Right cardiac atrium (tissue), 5 donors: ENCODE data around the gene IGFBP2. TPM values are rescaled to one million over a fixed set of nuclear protein-coding genes. Genes with fewer than 3 reads are reported as not detected.
A peak's percentile ranks its signal among the peaks of the same experiment; 100 is the strongest.
"Not testable (repeated sequence)": the region's sequence is repeated elsewhere in the genome, so short reads cannot be mapped to it uniquely, and the experiment has no call there.

Source experiments
- ATAC-seq, 2 donors: fragments of 200-7000 bp; cut with Tn5 transposase; one replicate each; pipeline versions ENCODE4 v1.8.0 to v1.9.1; 2020; ENCODE audit warnings: moderate library complexity in 2 of 2, mild to moderate bottlenecking in 1 of 2
- DNase-seq, 3 donors: peaks; one replicate each; pipeline ENCODE4 v3.0.0-alpha.2; 2020
- H3K27ac ChIP-seq: one replicate; pipeline ENCODE4 v1.5.1; 2013; ENCODE audit warnings: mild to moderate bottlenecking, low read length, control low read depth, moderate library complexity
- H3K27me3 ChIP-seq: one replicate; pipeline ENCODE4 v1.6.1; 2013; ENCODE audit not compliant: control insufficient read depth, insufficient read depth
- H3K4me1 ChIP-seq: one replicate; pipeline ENCODE4 v1.6.1; 2013; ENCODE audit warnings: low read length; ENCODE audit not compliant: control insufficient read depth, insufficient read depth
- H3K4me3 ChIP-seq: one replicate; pipeline ENCODE4 v1.5.1; 2013; ENCODE audit warnings: low read length, control low read depth
- H3K9me3 ChIP-seq: one replicate; pipeline ENCODE4 v1.6.1; 2013; ENCODE audit warnings: low read length; ENCODE audit not compliant: control insufficient read depth
- WGBS: extraction: QIAGEN DNeasy Blood & Tissue Kit; methylation state at CpG from one replicate; pipeline ENCODE4 v1.1.7; 2013; 5-methylcytosine and 5-hydroxymethylcytosine counted together
- intact Hi-C, 4 donors: fragments of 100-400 bp; cut with DNase I; formaldehyde crosslinking; loops; one replicate each; pipeline versions ENCODE4 v1.11.0 to v1.14.0; 2022 to 2023
- polyA plus RNA-seq: library from polyadenylated mRNA; stranded (reverse); fragments of 200-250 nt; gene quantifications from one replicate; pipeline ENCODE4 v1.2.3, GENCODE V29; 2013
- total RNA-seq, 4 donors: library from RNA; stranded (reverse); fragmentation: NEBNext Ultra II Directional; extraction: Animal tissue kit (Norgen Biotek cat#: 25700); gene quantifications; one replicate each; pipeline ENCODE4 v1.2.1, GENCODE V29; 2021
- donor health status: healthy with polysubstance abuse.
- donor health status: DM: no; HTN: yes; CAD: no.
- donor health status: DM: no; HTN: no; CAD: no.
- donor health status: DM: no; HTN: yes; CAD: no; lungs with severe emphysema.
- donor health status: DM: yes; HTN: yes; CAD: no.

The IGFBP2 gene
- total and polyA plus RNA-seq, 5 donors: 62.6 to 168 (median 105) TPM

DNA sequence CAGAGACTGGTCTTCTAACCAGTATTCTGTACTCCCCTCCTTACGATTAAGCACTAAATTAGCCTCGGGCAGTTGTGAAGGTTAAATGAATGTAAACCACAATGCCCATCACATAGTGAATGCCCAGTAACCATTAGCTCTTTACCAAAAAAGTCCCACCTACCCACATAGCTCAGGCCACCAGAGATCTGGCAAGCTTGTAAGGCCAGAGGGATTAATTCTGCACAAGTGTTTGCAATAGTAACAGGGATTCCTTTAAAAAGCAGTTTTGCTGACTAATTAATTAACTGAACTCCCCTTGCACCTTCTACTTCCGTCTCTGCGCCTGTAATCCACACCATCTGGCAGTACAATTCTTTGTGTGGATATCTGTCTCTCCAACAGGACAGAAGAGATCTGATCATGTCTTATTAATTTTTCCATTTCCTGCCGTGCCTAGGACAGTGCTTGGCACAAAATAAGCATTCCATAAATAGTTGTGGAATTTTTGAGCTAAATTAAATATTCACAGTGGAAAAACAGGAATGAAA is 36.2 kb upstream of the IGFBP2 start:
- H3K4me1 ChIP-seq: peaks cover 2% of the 10 kb centered on the region
- H3K27ac ChIP-seq: no peak overlapping the region
- H3K9me3 ChIP-seq: no peaks in the 10 kb centered on the region
- H3K4me3 ChIP-seq: no peak overlapping the region
- WGBS: 47% methylated on average over 5 of the region's 5 CpGs
- ATAC-seq (no peak), DNase-seq (no peak)
- intact Hi-C loops: no loop called here
- H3K27me3 ChIP-seq: no peaks in the 10 kb centered on the region

DNA sequence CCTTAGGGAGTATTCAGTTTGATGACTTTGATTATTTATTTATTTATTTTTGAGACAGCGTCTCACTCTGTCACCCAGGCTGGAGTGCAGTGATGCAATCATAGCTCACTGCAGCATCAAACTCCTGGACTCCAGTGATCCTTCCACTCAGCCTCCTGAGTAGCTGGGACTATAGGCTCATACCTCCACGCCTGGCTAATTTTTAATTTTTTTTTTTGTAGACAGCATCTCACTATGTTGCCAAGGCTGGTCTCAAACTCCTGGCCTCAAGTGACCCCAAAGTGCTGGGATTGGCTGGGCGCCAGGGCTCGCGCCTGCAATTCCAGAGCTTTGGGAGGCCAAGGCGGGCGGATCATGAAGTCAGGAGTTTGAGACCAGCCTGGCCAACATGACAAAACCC is 35.4 kb upstream of the IGFBP2 start:
- 36% methylated on average over 7 of the region's 7 CpGs for WGBS
- ATAC-seq (peak in 1 of 2 donors; percentile 30), DNase-seq (peak in 2 of 3 donors; percentile 72 to 81)
- H3K4me1 ChIP-seq, H3K27me3 ChIP-seq, H3K9me3 ChIP-seq, H3K4me3 ChIP-seq, intact Hi-C loops, H3K27ac ChIP-seq: not testable (repeated sequence)

DNA sequence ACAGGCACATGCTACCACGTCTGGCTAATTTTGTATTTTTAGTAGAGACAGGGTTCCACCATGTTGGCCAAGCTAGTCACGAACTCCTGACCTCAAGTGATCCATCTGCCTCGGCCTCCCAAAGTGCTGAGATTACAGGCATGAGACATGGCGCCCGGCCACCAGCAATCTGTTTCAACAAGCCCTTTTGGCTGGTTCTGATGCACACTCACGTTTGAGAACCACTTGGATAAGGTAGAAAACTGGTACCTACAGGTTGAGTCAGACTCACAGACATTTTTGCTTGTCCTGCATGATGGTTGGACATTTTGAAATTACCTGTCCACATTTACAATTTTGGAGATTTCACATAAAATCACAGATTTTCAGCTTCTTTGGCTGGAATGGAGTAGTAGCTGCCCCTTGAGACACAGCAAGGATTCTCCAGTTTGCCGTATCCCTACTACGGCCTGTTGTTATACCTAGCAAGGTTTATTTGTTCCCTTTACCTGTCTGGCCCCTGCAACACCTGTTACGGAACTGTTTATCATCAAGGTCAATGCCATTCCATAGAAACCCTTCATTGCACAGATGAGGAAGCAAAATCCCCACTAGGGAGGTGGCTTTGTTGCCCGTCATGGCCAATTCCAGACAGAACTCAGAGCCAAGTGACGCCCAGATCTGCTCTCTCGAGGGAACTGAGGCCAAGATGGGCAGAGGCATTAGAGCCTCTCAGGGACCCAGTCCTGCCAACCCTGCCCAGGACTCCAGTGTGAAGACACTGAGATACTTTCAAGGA is 31.4 kb upstream of the IGFBP2 start:
- Histone ChIP-seq H3K27ac (no peak overlapping the region), H3K4me1 (peaks cover 4% of the 10 kb centered on the region), H3K9me3 (no peaks in the 10 kb centered on the region), H3K27me3 (no peaks in the 10 kb centered on the region), H3K4me3 (no peak overlapping the region)
- WGBS: 84% methylated on average over 12 of the region's 12 CpGs
- ATAC-seq: no peak
- DNase-seq: no peak
- intact Hi-C loops: no loop called here

DNA sequence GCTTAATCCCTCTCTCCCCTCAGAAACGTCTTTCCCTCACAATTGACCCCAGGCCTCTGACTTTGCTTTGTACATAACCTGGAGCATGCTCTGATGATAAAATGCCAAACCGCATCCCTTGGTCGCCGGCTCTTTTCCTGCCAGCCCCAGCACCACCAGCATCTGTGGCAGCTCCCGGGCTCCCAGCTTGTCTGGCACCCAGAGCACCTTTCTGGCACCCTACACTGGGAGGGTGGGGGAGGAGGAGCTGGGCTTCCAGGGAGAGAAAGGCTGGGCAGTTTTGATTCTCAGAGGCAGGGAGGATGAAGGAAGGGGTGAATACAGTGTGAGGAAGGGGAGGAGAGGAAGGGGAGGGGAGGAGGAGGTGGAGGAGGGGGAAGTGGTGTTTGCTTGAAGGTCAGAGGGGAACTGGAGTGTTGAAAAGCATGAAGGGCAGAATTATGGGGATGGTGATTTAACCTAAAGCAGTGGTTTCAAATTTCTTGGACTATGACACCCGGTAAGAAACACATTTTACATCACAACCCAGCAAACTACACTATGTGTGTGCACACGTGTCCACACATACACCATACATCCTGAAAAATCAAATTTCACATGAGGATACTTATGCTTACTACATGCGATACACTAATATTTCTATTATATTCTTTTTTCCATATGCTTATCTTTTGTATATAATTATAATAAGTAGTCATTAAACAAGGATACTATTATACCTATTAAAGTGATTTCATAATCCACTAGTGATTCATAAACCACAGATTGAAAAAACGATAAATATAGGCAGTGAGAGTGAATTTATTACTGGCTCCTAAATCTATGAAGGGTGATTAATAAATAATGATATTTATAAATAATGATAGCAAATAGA is 30.0 kb upstream of the IGFBP2 start:
- H3K27ac ChIP-seq: no peak overlapping the region
- no peak for ATAC-seq
- H3K9me3 ChIP-seq: no peaks in the 10 kb centered on the region
- 71% methylated on average over 9 of the region's 9 CpGs for WGBS
- H3K4me1 ChIP-seq: peaks cover 4% of the 10 kb centered on the region
- no peak for DNase-seq
- intact Hi-C loops: no loop called here
- H3K4me3 ChIP-seq: no peak overlapping the region
- H3K27me3 ChIP-seq: no peaks in the 10 kb centered on the region

DNA sequence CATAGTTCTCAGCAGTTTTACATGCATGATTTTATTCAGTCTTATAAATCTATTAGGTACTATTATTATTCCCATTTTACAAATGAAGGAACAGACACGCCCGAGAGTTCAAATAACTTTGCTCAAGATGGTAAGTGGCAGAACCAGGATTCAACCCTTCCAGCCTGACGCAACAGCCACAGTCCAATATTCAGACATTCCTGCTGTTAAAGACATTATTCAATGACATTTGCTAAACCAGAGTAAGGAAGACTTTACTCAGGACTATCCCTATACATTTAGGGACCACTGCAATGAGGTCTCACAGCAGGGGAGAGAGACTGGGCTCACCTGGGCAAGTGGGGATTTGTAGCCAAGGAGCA is 29.4 kb upstream of the IGFBP2 start:
- Histone ChIP-seq H3K9me3 (no peaks in the 10 kb centered on the region), H3K4me3 (no peak overlapping the region), H3K4me1 (peaks cover 4% of the 10 kb centered on the region), H3K27ac (no peak overlapping the region), H3K27me3 (no peaks in the 10 kb centered on the region)
- intact Hi-C loops: no loop called here
- ATAC-seq: no peak
- no peak for DNase-seq
- whole genome bisulfite sequencing: 96% methylated on average over 3 of the region's 3 CpGs

DNA sequence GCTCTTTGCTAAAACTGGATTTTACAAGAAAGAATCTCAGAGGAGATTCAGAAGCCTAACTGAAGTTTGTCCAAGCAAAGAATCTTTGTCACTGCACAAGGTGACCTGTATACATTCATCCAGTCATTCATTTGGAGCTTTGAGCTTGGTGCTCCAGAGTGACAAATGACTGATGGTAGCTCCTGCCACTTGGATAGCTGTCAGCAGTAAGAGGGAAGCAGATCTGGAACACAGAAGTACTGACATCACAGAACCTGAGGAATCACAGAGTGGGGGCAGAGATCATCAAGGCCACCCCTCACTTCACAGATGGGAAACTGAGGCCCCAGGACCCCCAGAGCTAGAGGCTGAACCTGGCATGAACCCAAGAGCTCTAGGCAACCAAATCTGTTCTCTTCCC is 28.8 kb upstream of the IGFBP2 start:
- H3K9me3 ChIP-seq: no peaks in the 10 kb centered on the region
- no peak overlapping the region for H3K4me3 ChIP-seq
- H3K27me3 ChIP-seq: no peaks in the 10 kb centered on the region
- peaks cover 2% of the 10 kb centered on the region for H3K4me1 ChIP-seq
- intact Hi-C loops: no loop called here
- DNase-seq (no peak), ATAC-seq (no peak)
- H3K27ac ChIP-seq: no peak overlapping the region

DNA sequence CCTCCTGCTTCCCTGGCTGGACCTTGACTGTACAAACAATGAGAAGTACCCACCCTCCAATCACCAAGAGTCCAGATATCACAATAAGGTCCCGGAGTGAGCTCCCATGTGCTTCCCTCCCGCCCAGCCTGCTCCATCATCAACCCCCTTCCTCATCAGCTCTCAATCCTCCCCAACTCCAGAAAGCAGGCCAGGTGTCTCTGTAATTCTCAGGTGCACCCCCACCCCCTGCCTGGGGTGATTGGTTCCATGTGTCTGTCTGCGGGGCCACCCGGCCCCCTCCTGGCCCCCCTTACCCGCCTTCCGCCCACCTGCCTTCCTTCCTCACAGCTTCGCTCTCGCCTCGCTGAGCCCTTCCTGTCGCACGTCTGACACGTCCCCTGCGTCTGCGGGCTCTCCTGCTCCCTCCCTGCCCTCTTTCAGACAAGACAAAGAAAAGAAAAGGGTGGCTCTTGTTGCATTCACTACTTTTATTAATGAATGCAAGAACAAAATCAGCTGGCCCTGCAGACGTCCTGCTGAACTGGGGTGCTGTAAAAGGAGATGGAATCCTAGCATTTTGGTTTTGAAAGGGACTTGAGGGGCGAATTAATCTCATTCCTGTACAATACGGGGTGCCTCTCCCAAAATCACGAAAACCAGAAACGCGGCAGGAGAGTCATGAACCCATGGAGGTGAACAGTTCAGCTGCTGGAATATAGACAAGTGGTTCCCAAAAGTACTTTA is 26.5 kb upstream of the IGFBP2 start:
- H3K27ac ChIP-seq: no peak overlapping the region
- DNase-seq (no peak), ATAC-seq (peak in 1 of 2 donors; percentile 20)
- peaks cover 2% of the 10 kb centered on the region for H3K4me1 ChIP-seq
- 22% methylated on average over 20 of the region's 20 CpGs for WGBS
- H3K4me3 ChIP-seq: no peak overlapping the region
- intact Hi-C loops: no loop called here
- H3K27me3 ChIP-seq: no peaks in the 10 kb centered on the region
- H3K9me3 ChIP-seq: no peaks in the 10 kb centered on the region

DNA sequence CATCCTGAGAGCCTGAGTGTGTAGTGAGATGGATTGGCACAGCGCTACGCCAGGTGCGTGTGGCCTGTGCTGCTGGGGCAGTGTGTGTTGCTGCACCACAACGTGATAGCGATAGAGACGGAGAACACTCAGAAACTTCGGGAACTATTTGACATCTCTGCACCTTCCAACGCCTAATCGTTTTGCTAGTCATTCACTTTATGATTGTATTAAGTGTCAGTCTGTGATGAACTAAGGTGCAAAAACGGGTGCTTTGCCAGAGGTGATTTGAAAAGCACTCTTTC is 26.0 kb upstream of the IGFBP2 start:
- 72% methylated on average over 10 of the region's 10 CpGs for WGBS
- H3K27ac ChIP-seq: no peak overlapping the region

DNA sequence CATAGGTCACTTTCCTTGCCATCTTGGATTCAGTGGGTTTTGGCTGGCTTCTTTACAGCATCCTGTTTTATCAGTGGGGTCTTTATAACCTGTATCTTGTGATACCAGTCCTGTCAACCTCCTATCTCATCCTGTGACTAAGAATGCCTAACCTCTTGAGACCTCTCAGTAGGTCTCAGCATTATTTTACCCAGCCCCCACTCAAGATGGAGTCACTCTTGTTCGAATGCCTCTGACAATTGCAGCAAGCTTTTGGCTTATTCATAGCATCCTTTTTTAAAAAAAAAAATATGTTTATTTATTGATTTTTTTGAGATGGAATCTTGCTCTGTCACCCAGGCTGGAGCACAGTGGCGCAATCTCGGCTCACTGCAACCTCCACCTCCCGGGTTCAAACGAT is 24.7 kb upstream of the IGFBP2 start:
- intact Hi-C loops: no loop called here
- 98% methylated on average over 5 of the region's 5 CpGs for WGBS
- DNase-seq (no peak), ATAC-seq (no peak)
- Histone ChIP-seq H3K27me3 (no peaks in the 10 kb centered on the region), H3K27ac (no peak overlapping the region), H3K4me3 (no peak overlapping the region), H3K4me1 (peaks cover 2% of the 10 kb centered on the region), H3K9me3 (no peaks in the 10 kb centered on the region)

More for the DNA sequence above, 26.0 kb upstream of the IGFBP2 start:
- H3K9me3 ChIP-seq: no peaks in the 10 kb centered on the region
- H3K4me3 ChIP-seq: no peak overlapping the region
- no peaks in the 10 kb centered on the region for H3K27me3 ChIP-seq
- H3K4me1 ChIP-seq: peaks cover 2% of the 10 kb centered on the region
- intact Hi-C loops: no loop called here
- DNase-seq (no peak), ATAC-seq (peak; percentile 32 to 50)

DNA sequence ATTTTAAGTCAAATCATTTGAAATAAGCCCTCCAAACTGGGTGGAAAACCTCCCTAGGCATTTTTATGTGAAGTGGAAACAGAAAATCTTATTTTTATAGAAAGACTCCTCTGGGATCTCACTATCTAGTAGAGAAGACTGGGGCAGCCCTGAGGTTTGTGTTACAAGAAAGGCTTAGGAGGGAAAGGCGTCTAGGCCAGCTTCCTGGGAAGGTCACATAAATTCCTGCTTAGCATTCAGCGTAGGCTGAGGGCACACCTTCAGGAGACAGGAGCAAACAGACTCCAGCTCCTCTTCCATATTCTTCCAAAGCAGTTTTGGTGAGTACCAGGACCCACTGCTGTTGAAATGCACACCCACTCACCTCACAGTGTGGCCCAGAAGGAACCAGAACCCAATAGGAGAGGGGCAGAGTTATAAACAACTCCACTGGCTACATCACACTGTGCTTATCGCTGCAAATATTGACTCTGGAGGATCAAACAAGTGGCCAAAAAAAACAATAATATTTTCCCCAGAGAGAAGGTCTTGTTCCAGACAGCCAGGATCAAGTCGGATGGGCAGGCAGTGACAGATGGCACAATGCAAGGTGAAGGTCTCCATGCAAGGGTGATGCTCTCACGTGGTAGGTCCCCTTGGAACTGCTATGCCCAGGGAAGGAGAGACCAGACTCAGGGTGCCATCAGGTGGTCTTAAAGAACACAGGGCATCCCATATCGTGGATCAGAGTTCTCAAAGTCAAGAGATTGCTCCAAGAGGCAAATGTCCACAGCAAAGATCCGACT is 17.7 kb upstream of the IGFBP2 start:
- Histone ChIP-seq H3K27ac (no peak overlapping the region), H3K9me3 (no peaks in the 10 kb centered on the region), H3K4me3 (no peak overlapping the region), H3K4me1 (peaks cover 2% of the 10 kb centered on the region), H3K27me3 (no peaks in the 10 kb centered on the region)
- ATAC-seq (no peak), DNase-seq (no peak)
- WGBS: 81% methylated on average over 7 of the region's 7 CpGs
- intact Hi-C loops: no loop called here
